ENCODE results near the gene PLEKHG5.
"Not testable (repeated sequence)": the region's sequence is repeated elsewhere in the genome, so short reads cannot be mapped to it uniquely, and the experiment has no call there.

Gene PLEKHG5

GRCh38 chr1:6495540-6496364 lies 4.3 kb upstream of the PLEKHG5 start:
- DNase-seq: no peak

DNA sequence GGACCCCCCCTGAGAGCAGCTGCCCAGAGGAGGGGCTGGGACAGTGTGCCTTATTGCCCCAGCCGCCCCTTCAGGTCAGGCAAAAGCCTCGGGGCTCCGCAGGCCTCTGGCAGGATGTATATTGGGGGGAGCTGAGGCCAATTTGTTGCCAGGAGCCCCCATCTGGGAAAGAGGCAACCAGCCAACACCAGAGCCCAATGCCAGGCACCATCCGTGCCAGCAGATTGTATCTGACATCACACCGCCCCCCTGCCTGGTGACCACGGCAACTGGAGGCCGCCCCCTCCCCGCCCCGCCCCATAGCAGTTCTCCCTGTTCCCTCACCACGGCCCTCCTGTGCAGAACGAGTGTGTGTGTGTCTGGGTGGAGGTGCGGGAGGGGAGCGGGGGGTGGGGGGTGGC lies 3.6 kb upstream of the PLEKHG5 start:
- DNase-seq: no peak

- DNase-seq: no peak
Observed at GRCh38 chr1:6494627-6495026, 3.2 kb upstream of the PLEKHG5 start.

DNA sequence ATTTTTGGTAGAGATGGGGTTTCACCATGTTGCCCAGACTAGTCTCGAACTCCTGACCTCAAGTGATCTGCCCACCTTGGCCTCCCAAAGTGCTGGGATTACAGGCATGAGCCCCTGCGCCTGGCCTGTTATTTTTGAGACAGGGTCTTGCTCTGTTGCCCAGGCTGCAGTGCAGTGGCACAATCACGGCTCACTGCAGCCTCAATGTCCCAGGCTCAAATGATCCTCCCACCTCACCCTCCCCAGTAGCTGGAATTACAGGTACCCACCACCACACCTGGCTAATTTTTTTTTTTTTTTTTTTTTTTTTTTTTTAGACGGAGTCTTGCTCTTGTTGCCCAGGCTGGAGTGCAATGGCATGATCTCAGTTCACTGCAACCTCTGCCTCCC lies 2.4 kb upstream of the PLEKHG5 start:
- not testable (repeated sequence) for DNase-seq

DNA sequence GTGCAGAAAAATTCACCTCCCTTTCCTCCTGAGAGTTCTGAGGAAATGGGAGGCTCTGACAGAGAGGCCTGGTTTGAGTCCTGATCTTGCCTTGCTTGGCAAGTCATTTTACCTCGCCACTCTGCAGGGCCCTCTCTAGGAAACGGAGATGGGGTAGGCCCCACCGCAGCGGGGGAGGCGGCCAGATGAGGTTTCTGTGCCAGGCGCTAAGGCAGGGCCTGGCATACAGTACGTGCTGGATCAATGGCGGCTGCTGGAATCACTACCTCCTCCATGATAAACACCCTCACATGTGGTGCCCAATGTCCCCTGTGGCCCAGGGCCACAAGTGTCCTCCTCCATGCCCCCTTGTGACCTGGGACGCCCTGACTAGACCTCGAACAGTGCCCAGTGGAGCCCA lies 499 bp upstream of the PLEKHG5 start:
- DNase-seq: no peak

GRCh38 chr1:6491081-6491449 lies 402 bp downstream of the PLEKHG5 start:
- DNase-seq: no peak

GRCh38 chr1:6490181-6491080 lies 1.0 kb downstream of the PLEKHG5 start:
- peak; percentile 41 for DNase-seq

GRCh38 chr1:6489799-6490180 lies 1.7 kb downstream of the PLEKHG5 start:
- peak; percentile 68 for DNase-seq

DNA sequence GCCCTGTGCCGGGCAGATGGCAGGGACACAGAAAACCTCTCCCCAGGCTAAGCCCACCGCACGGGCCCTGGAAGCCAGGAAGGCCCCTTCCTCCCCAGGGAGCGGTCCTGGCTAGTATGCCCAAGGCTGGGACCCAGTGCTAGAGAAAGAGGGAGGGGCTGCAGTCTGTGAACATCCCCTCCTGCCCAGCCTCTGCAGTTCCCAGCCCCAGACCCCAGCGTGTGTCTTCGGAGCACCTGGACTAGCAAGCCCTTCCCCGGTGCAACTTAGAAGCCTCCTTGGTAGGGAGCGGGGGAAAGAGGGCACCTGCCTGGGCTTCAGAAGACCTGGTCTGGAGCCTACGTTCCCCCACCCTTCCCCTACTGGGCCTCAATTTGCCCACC lies 2.1 kb downstream of the PLEKHG5 start:
- no peak for DNase-seq

DNA sequence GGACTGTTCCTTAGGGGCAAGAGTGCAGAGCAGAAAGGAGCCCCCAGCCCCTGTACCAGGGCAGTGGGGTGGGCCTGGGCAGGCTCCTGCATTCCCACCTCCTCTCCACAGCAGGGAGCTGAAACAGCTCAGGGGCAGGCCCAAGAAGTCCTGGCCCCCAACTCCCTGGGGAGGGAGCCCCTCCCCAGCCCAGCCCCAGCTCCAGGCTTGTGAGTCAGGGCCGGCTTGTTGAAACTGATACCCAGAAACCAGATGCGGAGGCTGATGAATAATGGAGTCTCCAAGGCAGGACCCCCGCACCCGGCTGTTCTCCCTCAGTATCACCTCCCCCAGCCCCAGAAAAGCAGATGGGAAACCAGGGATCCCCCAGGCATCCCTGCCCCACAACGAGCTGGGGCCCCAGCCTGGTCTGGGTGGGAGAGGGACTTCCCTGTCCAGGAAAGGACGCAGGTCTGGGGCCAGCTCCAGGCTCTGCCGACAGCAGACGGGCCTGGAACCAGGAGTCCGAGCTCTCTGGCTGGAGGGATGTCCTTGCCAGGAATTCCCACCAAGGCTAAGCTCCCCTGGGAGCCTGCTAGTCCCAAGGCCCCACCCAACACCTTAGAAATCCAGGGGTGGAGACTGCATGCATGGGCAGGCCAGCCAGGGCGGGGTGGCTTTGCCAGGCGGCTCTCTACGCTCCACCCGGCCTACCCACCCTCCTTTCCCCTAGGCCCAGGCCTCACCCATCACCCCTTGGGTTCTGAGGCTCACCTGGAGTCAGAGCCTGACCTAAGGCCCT lies 2.7 kb downstream of the PLEKHG5 start:
- no peak for DNase-seq

- DNase-seq: no peak
Observed at GRCh38 chr1:6487804-6488484, 3.5 kb downstream of the PLEKHG5 start.

DNA sequence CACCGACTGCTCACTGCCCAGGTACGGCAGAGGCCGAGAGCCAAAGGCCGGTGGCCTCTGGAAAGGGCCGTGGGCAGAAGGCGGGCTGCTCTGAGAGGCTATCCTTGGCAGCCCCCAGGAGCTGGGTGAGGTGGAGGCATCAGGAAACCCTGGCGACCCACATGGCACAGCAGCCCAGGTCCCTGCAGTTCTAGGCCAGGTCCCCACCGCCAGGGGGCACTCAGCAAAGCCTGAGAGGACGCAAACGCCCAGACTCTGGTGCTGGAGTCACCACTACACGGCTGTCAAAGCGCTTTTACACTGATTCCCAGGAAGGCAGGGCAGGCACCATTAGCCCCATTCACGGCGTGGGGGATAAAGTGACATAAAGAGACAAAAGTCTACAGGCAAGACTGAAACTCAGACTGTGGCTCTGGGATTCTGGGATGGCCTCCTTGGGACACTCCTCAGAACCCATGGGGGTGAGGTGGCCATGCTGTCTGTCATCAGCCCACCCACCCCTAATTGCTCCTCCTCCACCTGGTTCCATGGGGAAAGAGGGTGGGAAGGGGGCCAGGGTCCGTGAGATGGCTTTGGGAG lies 4.9 kb downstream of the PLEKHG5 start:
- DNase-seq: peak; percentile 87

DNA sequence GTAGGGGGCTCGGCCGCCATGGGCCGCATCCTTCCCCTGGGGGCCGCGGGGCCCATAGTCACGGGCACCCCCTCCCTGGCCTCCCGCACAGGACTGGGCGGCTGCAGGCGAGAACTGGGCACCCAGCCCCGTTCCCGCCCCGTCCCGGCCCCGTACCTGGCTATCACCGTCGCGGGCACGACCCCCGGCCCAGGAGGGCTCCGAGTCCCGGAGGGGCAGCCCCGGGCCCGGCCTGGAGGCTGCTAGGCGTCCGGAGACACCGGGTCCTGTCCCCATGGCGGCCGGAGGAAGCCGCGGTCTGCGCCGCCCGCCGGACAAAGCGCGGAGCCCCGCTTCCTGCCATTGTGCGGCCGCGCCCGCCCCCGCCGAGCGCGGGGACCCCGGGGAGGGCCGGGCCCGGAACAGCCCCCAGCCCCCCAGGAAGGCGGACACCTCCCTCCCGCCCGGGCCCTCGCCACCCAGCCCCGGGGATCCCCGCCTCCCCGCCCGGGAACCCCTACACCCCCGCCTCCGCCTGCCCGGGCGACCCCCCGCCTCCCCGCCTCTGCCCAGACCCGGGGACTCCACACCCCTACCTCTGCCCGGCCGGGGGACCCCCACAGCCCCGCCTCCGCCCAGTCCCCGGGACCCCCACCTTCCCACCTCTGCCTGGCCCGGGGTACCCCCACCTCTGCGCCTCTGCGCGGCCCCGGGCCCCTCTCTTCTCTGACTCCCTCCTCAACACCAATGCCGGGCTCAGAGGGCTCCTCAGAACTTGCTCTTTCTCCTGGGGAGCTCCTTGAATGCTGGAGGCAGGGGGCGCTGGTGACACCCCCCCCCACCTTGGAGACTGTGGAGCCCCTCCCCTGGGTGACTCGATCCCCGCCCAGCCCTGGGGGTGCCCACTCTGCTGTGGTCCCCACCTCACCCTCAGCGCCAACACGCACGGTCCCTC lies 6.0 kb downstream of the PLEKHG5 start:
- no peak for DNase-seq

DNA sequence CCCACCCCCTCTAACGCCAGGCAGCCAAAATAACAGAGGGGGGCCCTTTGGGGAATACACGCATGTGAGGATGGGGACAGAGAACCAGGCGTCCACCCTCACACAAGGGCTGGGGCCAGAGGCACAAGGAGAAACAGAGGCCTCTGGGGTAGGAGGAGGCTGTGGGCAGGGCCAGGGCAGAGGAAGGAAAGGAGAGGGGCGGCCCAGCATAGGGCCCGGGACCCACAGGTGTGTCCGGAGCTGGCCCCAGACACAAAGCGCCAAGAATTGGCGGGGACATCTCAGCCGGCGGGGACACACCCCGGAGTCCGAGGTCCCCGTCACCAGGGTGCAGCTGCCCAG lies 6.7 kb downstream of the PLEKHG5 start:
- no peak for DNase-seq

DNA sequence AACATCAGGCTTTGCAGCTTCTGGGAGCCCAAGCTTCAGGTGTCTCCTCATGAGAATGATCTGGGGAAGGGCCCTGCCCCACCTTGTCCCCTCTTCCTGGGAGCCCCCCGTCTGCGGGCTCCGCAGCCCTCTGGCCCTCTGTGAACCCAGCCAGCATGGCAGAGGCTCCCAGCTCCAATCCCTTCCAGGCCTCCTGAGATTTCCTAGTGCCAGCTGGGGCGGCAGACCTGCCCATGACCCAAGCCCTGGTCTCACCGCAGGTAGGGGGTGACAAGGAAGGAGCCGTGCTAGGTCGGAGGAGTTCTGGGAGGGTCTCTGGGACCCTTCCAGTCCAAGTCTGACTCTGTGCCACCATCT lies 7.7 kb downstream of the PLEKHG5 start:
- no peak for DNase-seq

- no peak for DNase-seq
Observed at GRCh38 chr1:6483017-6483760, 8.3 kb downstream of the PLEKHG5 start.

DNA sequence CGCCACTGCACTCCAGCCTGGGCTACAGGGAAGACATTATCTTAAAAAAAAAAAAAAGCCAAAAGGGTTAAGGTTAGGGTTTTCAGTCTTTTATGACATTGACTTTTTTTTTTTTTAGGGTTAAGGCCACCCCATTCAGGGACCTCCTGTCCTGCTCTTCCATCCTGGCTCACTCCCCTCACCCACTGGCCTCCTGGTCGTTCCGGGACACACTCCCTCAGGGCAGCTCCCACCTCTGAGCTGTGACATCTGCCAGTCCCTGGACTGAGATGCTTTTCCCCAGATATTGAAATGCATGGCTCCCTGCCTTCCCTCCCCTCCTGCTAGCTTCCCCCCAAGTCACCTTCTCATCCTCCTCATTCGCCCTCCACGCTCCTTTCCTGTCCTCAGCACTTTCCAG lies 9.6 kb downstream of the PLEKHG5 start:
- no peak for DNase-seq

DNA sequence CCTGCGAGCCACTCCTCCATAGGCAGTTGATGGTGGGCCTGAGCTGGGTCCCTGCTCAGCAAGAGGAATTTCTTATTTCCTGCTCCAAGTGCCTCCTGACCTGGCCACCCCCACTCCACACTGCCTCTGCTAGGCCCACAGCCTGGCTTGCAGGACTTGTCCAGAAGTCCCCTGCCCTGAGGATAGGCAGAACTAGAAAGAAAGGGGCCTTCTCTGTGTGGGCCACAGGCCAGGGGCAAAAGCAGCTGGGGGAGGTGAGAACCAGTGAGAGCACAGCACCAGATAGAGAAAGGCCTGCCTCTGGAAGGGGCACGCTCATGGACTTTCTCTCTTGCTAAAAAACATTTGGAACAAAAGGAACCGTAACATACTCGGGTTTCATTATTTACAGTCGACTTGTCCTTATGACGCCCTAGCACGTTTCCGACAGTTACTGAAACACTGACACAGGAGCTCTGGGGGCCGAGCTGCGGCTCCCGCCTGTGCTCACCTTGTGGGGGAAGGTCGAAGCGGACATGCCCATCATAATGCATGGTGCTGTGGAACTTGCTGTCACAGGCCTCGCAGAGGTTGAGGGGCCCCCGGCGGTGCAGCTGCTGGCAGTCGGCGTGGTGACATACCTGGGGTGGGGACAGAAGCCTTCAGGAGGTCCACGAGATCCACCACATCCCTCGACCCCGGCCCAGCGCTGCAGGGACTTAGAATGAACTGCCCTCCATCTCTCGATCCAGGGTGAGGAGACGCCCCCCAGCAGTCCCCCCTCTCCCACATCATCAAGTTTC lies 14.2 kb downstream of the PLEKHG5 start:
- DNase-seq: no peak

GRCh38 chr1:6476483-6476882 lies 15.0 kb downstream of the PLEKHG5 start:
- no peak for DNase-seq

Data from activated gamma-delta T cell treated with Interleukin-2 at 50 U/mL for 16 hours (primary cell).